Thyroid gland (tissue), 4 donors: ENCODE results near the gene TRPM5. TPM values are rescaled to one million over a fixed set of nuclear protein-coding genes. Genes with fewer than 3 reads are reported as not detected.

Experiments used
- DNase-seq, 2 donors: peaks; one replicate each; pipeline ENCODE4 v3.0.0-alpha.2; 2019
- H3K27ac ChIP-seq, 3 donors: fragments of 200-600 bp; sonication (generic); 1 replicate in 2 of 3; 2 replicates in 1 of 3; pipeline ENCODE4 v1.5.1; 2016 to 2019; ENCODE audit warnings: mild to moderate bottlenecking in 1 of 3, moderate library complexity in 1 of 3
- H3K27me3 ChIP-seq: fragments of 200-600 bp; sonication (generic); one replicate; pipeline ENCODE4 v1.5.1; 2019
- H3K36me3 ChIP-seq, 2 donors: fragments of 200-600 bp; sonication (generic); one replicate each; pipeline ENCODE4 v1.5.1; 2016 to 2019
- H3K4me1 ChIP-seq, 2 donors: fragments of 200-600 bp; sonication (generic); one replicate each; pipeline ENCODE4 v1.5.1; 2017 to 2019
- H3K4me3 ChIP-seq, 3 donors: fragments of 200-600 bp; sonication (generic); replicated peaks in 1 of 3; 1 replicate in 2 of 3; 2 replicates in 1 of 3; pipeline ENCODE4 v1.5.1; 2016; ENCODE audit warnings: mild to moderate bottlenecking in 1 of 3
- H3K9me3 ChIP-seq: fragments of 200-600 bp; sonication (generic); one replicate; pipeline ENCODE4 v1.5.1; 2017
- POLR2A ChIP-seq, 2 donors: fragments of 450-650 bp; IDR thresholded peaks; one replicate each; pipeline ENCODE4 v1.6.1; 2017; ENCODE audit warnings: antibody characterized with exemption in 2 of 2, mild to moderate bottlenecking in 2 of 2, moderate library complexity in 1 of 2
- WGBS, 2 donors: methylation state at CpG; one replicate each; pipeline ENCODE4 v1.1.5; 2017; 5-methylcytosine and 5-hydroxymethylcytosine counted together
- intact Hi-C: fragments of 100-400 bp; cut with DNase I; formaldehyde crosslinking; loops from one replicate; pipeline ENCODE4 v1.15.1; 2023
- total RNA-seq, 4 donors: library from RNA; depleted of rRNA; stranded (reverse); fragments of >200 nt; gene quantifications; one replicate each; pipeline ENCODE4 v1.2.3, GENCODE V29; 2016
- TF ChIP-seq, protein P1 (sequence below), 6 experiments: fragments of 200-600 bp in 3 of 6; fragments of 450-650 bp in 3 of 6; sonication (generic) in 3 of 6; IDR thresholded peaks; one replicate each; pipeline ENCODE4 v1.5.1; 2016 to 2019; ENCODE audit warnings: antibody characterized with exemption in 6 of 6, mild to moderate bottlenecking in 2 of 6, inconsistent platforms in 1 of 6, moderate library complexity in 1 of 6

The TRPM5 gene
- total RNA-seq, 4 donors from 2014 or later, result 0.54 to 2.4 (median 0.73) TPM

DNA sequence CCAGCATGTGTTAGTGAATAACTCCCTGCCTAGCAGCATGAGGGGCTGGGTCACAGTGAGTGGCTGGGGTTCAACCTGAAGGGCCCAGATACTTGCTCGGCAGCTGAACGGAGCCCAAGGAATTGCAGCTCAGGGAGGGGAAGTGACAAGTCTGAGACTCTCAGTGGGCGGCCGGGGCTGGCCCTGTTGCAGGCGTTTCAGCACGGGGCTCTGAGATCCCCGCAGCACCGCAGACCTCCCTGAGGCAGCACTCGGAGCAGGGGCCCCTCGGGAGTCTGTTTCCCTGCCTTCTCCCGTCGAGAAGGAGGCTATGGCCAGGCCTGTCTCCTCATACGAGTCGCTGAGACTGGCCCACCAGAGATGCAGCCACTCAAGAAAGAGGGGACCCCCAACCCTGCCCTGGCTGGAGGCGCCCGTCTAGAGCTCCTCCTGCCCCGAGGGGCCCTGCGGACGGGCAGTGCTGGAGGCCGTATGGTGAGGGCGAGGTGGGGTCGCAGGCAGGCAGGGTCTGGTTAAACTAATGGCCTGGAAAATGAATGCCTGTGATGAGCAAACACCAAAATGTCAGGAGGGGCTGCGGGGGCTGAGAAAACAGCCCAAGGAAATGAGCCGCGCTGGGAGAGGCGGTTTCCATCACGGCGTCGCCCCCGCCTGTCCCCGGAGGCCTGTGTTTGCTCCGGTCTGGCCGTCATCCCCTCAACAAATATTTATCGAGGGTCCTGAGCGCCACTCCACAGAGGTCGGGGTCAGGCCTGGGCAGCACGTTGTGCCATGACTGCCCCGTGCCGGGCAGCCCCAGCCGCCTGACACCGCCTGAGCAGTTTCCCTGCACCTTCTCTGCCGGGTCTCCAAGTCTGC lies 34.5 kb downstream of the TRPM5 start:
- TF ChIP-seq POLR2A (IDR thresholded peaks at IDR 0.05), result no peak
- TF ChIP-seq, protein P1, sequence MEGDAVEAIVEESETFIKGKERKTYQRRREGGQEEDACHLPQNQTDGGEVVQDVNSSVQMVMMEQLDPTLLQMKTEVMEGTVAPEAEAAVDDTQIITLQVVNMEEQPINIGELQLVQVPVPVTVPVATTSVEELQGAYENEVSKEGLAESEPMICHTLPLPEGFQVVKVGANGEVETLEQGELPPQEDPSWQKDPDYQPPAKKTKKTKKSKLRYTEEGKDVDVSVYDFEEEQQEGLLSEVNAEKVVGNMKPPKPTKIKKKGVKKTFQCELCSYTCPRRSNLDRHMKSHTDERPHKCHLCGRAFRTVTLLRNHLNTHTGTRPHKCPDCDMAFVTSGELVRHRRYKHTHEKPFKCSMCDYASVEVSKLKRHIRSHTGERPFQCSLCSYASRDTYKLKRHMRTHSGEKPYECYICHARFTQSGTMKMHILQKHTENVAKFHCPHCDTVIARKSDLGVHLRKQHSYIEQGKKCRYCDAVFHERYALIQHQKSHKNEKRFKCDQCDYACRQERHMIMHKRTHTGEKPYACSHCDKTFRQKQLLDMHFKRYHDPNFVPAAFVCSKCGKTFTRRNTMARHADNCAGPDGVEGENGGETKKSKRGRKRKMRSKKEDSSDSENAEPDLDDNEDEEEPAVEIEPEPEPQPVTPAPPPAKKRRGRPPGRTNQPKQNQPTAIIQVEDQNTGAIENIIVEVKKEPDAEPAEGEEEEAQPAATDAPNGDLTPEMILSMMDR (IDR thresholded peaks at IDR 0.05), result no peak
- Histone ChIP-seq H3K36me3 (no peaks in the 10 kb centered on the region), H3K4me3 (no peak overlapping the region), H3K27me3 (no peaks in the 10 kb centered on the region), H3K27ac (no peak overlapping the region), H3K4me1 (no peaks in the 10 kb centered on the region), H3K9me3 (no peaks in the 10 kb centered on the region)
- no peak for DNase-seq
- 52 to 65% methylated on average over 21 to 22 of the region's 42 CpGs for WGBS, 2 donors
- intact Hi-C loops, result no loop called here

DNA sequence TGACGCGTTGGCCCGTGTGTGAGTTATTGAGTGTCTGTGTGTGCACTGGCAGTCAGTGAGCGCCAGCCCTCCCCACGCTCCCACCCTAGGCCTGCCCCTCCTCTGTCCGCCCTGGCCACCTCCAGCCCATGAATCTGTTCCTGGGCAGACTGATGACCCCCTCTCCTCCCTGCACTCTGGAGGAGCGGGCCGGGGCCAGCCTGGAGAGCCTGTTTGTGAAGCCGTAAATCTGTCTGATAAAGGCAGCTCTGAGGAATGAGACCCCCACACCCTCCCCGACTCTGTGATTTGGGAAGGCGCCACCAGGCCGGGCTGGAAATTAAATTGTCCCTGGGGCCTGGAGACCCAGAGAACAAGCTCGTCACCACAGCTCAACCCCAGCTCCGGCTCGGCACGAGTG lies 35.2 kb downstream of the TRPM5 start:
- TF ChIP-seq POLR2A (IDR thresholded peaks at IDR 0.05), result no peak
- TF ChIP-seq, protein P1 (IDR thresholded peaks at IDR 0.05), result no peak
- H3K27ac ChIP-seq, result no peak overlapping the region
- 58 to 61% methylated on average over 3 to 12 of the region's 16 CpGs for WGBS, 2 donors
- H3K4me3 ChIP-seq, result no peak overlapping the region
- H3K9me3 ChIP-seq, result no peaks in the 10 kb centered on the region
- no peaks in the 10 kb centered on the region for H3K27me3 ChIP-seq
- H3K36me3 ChIP-seq, result no peaks in the 10 kb centered on the region
- H3K4me1 ChIP-seq, result no peaks in the 10 kb centered on the region
- no peak for DNase-seq
- intact Hi-C loops, result no loop called here

DNA sequence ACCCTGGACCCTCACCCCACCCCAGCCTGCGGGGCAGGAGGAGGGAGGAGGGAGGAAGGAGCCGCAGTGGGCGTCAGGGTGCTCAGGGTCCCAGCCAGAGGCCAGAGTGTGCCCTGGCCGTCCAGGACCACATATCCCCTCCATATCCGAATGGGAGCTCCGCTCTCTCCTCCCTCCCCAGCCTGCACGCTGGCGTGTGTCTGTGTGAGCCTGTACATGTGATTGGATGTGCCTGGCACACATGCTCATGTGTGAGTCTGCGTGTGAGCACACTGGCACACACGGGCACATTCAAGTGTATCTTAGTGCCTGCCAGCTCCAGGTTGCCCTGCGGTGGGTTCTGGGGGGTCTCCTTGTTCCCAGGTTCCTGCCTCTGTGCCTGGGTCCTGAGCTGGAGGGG lies 35.6 kb downstream of the TRPM5 start:
- Histone ChIP-seq H3K4me3 (no peak overlapping the region), H3K27ac (no peak overlapping the region), H3K9me3 (no peaks in the 10 kb centered on the region), H3K4me1 (no peaks in the 10 kb centered on the region), H3K36me3 (peaks cover 3% of the 10 kb centered on the region in 2 donors), H3K27me3 (no peaks in the 10 kb centered on the region)
- no peak for TF ChIP-seq POLR2A (IDR thresholded peaks at IDR 0.05)
- TF ChIP-seq, protein P1 (IDR thresholded peaks at IDR 0.05), result no peak
- 70 to 80% methylated on average over 7 to 10 of the region's 11 CpGs for WGBS, 2 donors
- intact Hi-C loops, result no loop called here
- no peak for DNase-seq

DNA sequence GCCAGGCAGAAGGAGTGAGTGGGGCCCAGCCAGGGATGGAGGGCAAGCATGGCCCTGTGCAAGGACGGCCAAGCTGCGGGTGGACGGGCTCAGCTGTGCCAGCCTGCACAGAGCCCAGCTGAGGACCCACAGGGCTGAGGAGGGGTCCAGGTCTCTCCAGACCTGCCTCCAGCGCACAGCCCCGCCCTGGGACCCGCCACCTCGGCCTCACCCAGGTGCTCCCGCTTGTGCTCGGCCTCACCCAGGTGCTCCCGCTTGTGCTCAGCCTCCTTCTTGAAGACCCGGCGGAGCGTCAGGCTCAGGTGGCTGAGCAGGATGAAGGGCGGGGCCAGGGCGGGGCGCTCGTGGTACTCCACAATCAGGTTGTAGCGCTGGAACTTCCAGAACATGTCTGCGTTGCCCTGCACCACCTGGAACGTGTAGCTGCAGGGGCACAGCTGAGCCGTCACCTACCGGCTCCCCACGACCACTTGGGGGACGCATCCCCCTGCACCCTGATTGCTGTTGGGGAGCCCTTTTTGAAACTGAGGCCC lies 37.4 kb downstream of the TRPM5 start:
- H3K27me3 ChIP-seq, result no peaks in the 10 kb centered on the region
- no peak overlapping the region for H3K27ac ChIP-seq
- no peak for DNase-seq
- TF ChIP-seq POLR2A (IDR thresholded peaks at IDR 0.05), result no peak
- TF ChIP-seq, protein P1 (IDR thresholded peaks at IDR 0.05), result no peak
- 66 to 78% methylated on average over 20 to 24 of the region's 24 CpGs for WGBS, 2 donors
- peaks cover 12 to 18% of the 10 kb centered on the region in 2 donors for H3K36me3 ChIP-seq
- intact Hi-C loops, result no loop called here
- H3K4me1 ChIP-seq, result peaks cover 1 to 4% of the 10 kb centered on the region in 2 donors
- no peak overlapping the region for H3K4me3 ChIP-seq
- H3K9me3 ChIP-seq, result no peaks in the 10 kb centered on the region

DNA sequence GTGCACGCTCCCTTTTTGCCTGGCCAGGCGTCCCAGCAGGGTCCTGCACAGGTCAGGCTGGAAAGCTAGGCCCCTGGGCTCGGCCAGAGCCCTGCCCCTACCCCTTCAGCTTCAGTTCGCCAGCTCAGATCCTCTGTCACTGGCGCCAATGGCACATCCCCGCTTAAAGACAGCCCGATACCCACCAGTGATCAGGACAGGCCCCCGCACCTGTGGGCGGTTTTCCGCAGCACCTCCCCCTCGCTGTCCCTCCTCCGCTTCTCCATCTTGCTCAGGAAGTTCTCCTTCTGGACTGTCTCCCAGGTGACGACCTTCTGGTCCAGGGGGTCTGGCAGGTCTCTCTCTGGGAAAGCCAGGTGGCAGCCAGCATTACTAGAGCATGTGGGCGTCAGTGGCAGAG lies 37.9 kb downstream of the TRPM5 start:
- intact Hi-C loops, result no loop called here
- TF ChIP-seq, protein P1 (IDR thresholded peaks at IDR 0.05), result no peak
- TF ChIP-seq POLR2A (IDR thresholded peaks at IDR 0.05), result no peak
- WGBS, 2 donors, result 88 to 92% methylated on average over 7 to 14 of the region's 14 CpGs
- Histone ChIP-seq H3K27me3 (no peaks in the 10 kb centered on the region), H3K36me3 (peaks cover 12 to 18% of the 10 kb centered on the region in 2 donors), H3K27ac (no peak overlapping the region), H3K4me1 (peaks cover 6 to 8% of the 10 kb centered on the region in 2 donors), H3K9me3 (no peaks in the 10 kb centered on the region), H3K4me3 (no peak overlapping the region)
- DNase-seq, result no peak
